Sciatic nerve (tissue), 2 donors: ENCODE data around the gene SYNGR1. TPM values are rescaled to one million over a fixed set of nuclear protein-coding genes. Genes with fewer than 3 reads are reported as not detected.
A peak's percentile ranks its signal among the peaks of the same experiment; 100 is the strongest.

Experiments
- ATAC-seq: fragments of 200-7000 bp; cut with Tn5 transposase; one replicate; pipeline ENCODE4 v1.9.1; 2020; ENCODE audit warnings: mild to moderate bottlenecking, moderate library complexity
- DNase-seq: peaks from one replicate; pipeline ENCODE4 v3.0.0-alpha.2; 2020; ENCODE audit warnings: low spot score
- intact Hi-C: fragments of 100-400 bp; cut with DNase I; formaldehyde crosslinking; loops from one replicate; pipeline ENCODE4 v1.14.2; 2022
- total RNA-seq: library from RNA; stranded (reverse); fragmentation: NEBNext Ultra II Directional; extraction: Animal tissue kit (Norgen Biotek cat#: 25700); gene quantifications from one replicate; pipeline ENCODE4 v1.2.1, GENCODE V29; 2021
- donor health status: DM: no; HTN: no; CAD: no.
- donor health status: DM: no; HTN: no; CAD: no.

Gene SYNGR1
- total RNA-seq, 1 donor from 2014 or later, result 52.9 TPM

DNA sequence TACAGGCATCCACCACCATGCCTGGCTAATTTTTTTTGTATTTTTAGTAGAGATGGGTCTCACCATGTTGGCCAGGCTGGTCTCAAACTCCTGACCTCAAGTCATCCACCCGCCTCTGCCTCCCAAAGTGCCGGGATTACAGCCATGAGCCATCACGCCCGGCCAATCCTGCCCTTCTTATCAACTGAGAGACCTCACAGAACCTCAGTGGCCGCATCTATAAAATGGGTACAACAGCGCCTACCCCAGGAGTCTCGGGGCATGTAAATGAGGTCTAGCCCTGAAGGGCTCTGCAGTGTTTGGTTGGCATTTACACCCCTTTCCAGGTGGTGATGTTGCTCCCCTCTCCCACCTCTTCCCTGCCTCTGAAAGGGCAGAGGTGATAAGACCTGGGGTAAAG, 11.7 kb downstream of the SYNGR1 start:
- DNase-seq, result no peak
- intact Hi-C loops, result no loop called here
- no peak for ATAC-seq

DNA sequence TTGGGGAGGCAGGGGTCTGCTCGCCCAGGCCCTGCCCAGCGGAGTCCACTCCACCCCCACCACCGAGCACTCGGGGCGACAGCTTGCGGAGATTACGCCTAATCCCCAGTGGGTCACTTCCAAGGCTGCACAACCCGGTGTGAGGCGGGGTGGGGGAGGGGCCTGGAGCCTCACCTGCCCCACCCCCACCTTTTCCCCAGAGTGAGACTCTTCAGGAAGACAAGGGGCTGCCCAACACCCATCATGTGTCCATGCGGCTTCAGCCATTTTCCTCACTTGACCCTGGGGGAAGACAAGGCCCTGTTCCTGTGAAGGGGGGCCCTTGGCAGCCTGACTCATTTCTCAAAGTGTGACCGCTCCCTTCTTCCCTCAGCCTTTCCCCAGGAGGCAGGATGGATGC, 12.5 kb downstream of the SYNGR1 start:
- intact Hi-C loops, result no loop called here
- ATAC-seq (peak; percentile 34), DNase-seq (no peak)

DNA sequence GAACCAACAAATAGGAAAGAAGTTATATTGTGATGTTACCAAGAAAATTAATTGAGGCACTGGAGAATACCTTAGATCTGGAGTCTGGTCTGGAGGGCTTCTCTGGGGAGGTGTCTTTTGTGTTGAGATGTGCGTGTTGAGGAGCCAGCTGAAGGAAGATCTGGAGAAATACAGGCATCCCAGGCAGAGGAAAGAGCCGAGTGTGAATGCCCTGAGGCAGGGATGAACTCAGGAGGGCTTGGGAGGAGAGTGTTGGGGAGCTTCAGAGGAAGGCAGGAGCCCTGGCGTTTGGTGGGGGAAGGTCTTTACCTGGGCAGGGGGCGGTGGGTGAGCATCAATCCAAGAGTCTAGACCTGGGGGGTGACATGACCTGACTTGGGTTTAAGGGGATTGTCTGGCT, 13.1 kb downstream of the SYNGR1 start:
- intact Hi-C loops, result no loop called here
- DNase-seq (no peak), ATAC-seq (no peak)

DNA sequence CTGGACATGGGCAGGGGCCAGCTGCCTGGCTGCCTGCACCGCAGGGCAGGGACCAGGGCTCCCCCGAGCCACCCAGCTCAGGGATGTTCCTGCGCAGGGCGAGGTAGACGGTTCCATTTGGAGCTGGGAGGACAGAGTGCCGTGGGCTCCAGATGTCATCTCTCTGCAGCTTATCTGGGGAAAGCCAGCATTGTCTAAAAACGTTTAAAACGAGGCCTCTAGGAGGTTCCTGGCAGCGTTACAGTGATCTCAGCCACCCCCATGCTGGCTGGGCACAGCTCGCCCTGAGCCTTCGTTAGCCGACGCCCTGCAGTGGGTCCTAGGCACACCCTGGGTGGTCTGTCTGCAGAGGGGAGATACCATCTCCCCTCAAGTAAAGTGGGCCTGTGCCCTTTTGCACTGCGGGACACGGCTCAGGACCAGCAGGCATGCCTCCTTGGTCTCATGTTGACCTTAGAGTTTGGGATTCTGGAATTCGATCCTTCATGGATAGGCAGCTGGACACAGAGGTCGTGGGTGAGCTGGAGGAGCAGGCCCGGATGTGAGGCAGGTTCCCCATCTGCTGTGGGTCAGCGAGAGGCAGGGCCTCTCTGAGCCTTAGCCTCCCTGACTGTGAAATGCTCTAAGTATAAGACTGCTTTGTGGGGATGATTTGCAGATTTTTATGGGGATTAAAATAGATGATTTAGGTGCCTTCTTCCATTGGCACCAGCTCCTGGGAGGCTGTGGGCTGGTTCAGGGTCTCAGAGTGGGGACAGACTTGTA, 14.1 kb downstream of the SYNGR1 start:
- DNase-seq, result no peak
- intact Hi-C loops, result no loop called here

DNA sequence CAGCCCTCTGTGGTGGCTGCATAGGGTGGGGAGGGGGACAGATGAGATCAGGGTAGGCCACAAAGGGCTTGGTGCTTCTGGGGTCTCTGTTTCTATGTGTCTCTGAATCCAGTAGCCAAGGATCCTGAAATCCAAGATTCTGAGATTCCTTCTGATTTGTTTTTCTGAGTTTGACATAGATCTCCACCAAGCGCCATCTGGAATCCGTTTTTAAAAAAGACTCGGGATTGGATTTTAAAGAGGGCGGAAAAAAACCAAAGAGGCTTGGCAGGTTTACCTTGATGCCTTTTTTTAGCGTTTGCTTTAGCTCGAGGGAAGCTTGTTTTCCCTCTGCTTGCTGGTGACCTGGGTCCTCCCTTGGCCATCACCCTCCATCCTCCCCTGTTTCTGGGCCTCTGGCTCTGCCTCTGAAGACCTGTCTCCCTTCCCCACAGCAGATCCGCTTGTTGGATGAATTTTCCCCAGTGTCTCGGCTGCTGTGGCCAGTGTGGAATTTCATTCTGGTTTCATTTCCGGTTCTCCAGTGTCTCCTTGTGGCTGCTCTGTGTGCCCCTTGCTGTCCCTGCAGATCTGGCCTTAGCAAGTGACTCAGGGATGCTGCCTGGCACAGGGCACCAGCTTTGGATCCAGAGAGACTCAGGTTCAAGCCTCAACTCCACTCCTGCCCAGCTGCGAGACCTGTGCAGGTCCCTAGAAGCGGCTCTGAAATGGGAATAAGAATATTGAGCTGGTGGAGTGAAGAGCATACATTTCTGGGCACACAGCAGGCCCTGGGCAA, 15.1 kb downstream of the SYNGR1 start:
- no peak for DNase-seq
- intact Hi-C loops, result no loop called here
- peak; percentile 29 for ATAC-seq

More for the DNA sequence above, 14.1 kb downstream of the SYNGR1 start:
- peak; percentile 62 for ATAC-seq

DNA sequence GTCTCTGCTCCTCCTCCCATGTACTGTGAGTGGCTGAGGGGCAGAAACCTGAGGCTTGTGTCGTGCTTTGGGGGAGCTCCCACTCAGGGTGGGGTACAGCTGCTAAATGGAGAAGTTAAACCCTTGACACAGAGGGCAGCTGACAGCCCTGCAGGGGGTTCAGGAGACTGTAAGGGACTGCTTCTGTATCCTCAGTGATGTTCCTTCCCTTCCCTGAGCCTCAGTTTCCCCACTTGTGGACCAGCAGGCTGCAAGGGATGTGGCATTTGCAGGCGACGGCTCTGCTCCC, 15.6 kb downstream of the SYNGR1 start:
- DNase-seq (no peak), ATAC-seq (no peak)
- intact Hi-C loops, result no loop called here

DNA sequence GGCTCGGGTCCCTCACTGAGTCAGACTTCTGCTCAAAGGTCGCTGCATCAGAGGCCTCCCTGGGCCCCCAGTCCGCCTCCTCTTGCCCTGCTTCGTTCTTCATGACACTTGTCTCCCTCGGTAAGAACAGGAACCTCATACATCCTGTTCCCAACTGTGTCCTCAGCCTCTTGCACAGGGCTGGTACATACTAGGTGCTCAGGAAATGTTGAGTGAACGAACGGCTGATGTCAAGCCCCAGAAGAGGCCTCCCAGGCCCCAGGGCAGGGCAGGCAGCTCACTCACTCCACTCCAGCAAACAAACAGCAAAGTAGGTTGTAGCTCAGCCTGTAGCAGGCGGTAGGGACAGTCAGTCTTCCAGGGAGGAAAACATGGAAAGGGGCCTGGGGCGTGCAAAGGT, 17.2 kb downstream of the SYNGR1 start:
- no peak for ATAC-seq
- intact Hi-C loops, result no loop called here

DNA sequence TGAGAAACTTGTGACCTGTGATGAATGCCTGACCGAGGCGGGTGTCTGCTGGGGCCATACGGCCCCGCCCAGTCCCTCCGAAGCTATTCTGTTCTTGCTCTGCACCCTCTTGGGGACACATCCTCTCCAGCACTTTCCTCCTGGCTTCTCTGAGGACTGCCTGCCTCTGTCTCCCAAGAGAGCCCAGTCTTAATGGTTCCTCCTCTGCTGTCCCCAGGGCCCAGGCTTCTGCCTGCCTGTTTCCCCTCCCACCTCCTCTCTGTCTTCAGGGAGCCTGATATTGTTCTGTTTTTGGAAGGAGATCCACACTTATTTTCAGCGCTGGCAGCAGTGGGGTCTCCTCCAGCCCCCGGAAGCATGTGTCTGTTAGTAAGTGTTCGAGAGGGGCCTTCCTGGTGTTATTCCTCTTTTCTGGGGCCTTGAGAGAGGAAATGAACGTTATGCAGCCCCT, 18.7 kb downstream of the SYNGR1 start:
- intact Hi-C loops, result no loop called here
- ATAC-seq, result no peak
- no peak for DNase-seq

More for the DNA sequence above, 17.2 kb downstream of the SYNGR1 start:
- DNase-seq, result no peak

DNA sequence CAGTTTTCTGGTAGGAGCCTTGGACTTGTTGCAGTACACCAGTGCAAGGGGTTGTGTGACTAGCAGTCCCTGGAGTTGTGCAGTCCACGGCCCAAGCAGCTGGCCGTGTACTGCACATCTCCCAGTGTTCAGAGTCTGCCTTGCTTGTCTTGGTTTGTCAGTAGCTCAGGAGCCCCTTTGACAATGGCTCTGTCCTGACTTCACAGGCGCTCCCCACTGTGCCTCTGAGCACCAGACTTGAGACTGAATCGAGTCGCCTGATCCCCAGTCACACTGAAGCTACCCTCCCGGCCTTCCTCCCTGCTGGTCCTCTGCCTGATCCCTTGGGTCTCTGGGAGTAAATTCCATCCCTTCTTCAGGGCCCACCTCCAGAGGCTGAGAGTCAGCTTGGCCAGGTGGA, 19.4 kb downstream of the SYNGR1 start:
- no peak for DNase-seq
- intact Hi-C loops, result no loop called here
- no peak for ATAC-seq

DNA sequence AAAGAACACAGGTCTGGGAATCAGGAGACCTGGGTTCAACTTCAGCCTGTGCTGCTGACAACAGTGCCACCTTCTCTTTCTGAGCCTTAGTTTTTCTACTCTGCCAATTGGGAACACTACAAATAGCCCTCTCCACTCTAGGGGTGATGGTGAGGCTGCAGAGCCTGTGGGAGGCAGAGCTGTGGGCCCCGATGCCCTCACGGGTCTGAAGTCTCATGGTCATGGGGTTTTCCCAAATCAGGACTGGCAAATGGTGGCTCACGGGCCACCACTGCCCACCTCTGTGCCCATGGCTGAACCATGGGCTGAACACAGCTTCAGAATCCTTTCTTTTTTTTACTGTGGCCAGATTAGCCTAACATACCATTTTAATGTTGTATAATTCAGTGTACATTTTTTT, 19.8 kb downstream of the SYNGR1 start:
- DNase-seq (no peak), ATAC-seq (no peak)
- intact Hi-C loops, result no loop called here

DNA sequence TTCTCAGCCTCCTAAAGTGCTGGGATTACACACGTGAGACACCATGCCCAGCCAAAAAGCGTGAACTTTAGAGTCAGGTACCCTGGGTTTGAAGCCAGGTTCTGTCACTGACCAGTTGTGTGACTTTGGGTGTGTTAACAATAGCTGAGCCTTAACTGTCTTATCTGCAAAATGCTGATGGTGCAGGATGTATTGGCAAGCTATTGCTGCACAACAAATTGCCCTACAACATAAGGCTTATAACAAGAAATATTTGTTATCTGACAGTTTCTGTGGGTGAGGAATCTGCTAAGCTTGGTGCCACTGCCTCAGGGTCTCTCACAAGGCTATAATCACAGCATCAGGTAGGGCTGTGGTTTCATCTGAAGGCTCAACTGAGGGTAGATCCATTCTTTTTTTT, 21.9 kb downstream of the SYNGR1 start:
- DNase-seq (no peak), ATAC-seq (no peak)
- intact Hi-C loops, result no loop called here

DNA sequence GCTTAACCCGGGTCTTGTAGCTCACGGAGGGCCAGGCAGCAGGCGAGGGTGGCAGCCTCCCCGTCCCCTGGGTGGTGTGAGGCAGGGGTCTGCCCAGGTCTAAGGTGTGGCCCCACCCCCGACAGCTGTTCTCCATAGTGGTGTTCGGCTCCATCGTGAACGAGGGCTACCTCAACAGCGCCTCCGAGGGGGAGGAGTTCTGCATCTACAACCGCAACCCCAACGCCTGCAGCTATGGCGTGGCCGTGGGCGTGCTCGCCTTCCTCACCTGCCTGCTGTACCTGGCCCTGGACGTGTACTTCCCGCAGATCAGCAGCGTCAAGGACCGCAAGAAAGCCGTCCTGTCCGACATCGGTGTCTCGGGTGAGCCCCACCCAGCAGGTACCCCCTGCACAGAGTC, 24.4 kb downstream of the SYNGR1 start:
- intact Hi-C loops, result no loop called here
- DNase-seq (no peak), ATAC-seq (no peak)

DNA sequence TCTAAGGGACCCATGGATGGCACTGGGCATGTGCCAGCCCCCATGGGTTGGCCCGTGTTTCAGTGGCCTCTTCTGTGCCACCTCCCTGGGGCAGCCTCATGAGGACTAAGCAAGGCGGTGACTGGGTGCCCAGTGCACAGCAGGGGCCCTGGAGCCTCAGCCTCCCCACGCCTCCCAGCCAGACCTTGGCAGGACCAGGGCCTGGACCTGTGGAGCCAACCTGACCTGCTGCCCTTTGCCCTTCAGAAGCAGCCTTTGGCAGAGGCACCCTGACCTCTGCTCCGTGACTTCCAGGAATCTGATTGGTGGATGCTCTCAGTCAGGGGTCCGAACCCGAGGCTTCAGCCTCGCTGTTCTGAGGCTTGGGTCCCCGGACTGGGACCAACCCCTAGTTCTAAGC, 25.0 kb downstream of the SYNGR1 start:
- peak; percentile 14 for ATAC-seq
- intact Hi-C loops, result no loop called here
- no peak for DNase-seq

DNA sequence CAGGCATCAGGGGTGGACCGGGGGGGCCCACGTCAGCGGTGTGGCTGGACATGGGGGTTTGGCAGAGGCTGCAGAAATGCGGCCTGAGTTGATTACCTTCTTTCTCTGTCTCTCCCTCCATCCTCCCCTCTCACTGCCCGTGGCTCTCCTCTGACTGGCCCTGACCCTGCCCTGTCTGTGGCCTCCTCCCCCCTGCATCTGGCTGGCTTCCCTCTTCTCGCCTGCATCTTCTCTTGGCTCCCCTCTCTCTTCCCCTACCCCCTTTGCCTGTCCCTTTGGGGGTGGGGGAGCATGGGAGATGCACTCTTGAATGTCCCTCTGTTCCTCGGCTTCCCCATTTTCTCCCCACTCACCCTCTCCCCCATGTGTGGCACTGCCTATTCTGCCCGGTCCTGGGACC, 25.9 kb downstream of the SYNGR1 start:
- intact Hi-C loops, result no loop called here
- DNase-seq, result no peak
- no peak for ATAC-seq

DNA sequence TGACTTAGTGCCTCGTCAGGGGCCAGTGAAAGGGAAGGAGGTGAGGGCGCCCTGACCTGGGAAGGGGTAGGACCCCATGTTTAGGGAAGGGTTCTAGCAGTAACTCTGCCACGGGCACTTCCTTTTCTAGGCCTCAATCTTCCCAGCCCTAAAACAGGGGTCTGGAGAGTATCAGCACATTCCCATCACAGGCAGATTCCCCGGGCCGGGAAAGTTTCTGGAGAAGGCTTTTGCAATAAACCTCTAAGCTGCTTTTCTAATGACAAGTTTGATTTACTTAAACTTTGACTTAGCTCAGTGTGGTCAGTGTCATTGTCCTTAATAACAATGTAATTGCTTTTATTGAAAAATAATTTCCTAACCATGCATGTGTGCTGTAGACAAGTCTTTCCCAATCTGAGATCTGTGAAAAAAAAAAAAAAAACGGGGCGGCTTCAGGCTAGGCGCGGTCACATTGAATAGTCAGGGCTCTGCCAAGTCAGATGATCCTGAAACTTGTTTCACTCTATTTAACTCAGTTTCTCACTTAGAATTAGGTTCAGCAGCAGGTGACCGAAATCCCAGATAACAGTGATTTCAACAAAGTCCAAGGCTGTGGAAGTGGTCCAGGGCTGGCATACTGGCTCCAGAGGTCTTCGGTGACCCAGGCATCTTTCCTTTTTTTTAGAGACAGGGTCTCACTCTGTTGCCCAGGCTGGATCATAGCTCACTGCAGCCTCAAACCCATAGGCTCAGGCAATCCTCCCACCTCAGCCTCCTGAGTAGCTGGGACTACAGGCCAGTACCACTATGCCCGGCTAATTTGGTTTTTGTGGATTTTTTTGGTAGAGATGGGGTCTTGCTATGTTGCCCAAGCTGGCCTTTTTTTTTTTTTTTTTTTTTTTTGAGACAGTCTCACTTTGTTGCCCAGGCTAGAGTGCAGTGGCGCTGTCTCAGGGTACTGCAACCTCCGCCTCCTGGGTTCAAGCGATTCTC, 30.3 kb downstream of the SYNGR1 start:
- DNase-seq (no peak), ATAC-seq (no peak)
- intact Hi-C loops, result no loop called here

DNA sequence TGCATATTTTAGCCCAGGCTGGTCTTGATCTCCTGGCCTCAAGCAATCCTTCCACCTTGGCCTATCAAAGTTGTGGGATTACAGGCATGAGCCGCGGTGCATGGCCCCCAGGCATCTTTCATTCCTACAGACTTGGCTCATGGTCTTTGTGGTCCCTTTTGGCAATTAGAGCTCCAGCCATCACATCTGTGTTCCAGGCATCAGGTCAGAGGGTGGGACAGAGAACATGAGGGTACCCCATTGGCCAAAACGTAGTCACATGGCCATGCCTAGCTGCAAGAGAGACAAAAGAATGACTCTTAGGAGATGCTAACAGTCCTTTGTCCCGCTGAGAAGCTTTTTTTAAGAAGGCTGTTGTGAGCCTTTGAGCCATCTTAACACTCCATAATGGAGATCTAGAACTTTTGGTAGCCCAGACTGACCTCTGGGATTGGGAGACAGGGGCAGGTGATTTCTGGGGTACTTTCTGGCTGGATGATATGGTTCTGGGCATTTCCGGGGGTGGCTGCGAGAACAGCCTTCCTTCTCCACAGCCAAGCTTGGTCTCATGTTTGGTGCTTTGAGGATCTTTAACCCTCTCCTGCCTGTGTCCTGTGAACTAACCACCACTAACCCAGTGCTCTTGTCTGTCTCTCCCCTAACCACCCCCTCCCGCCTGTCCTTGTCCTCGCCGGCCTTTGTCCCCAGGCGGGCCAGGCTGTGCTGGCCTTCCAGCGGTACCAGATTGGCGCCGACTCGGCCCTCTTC, 31.4 kb downstream of the SYNGR1 start:
- ATAC-seq (no peak), DNase-seq (no peak)
- intact Hi-C loops, result no loop called here

DNA sequence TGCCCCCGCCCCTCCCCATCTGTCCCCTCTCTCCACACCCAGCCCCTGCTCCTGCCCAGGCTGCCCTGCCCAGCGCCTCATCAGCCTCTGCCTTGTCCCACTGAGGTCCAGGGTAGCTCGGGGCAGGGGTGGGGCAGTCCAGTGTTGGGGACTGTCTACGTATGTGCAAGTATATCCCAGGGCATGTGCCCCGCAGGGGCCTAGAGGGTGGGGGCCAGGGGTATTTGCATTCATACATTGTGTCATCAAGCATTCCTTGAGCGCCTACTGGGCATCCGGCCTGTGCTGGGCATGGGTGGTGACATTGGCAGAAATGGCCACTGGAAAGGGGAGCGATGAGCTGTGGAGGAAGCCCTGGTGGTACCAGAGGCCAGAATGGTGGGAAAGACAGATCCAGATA, 32.1 kb downstream of the SYNGR1 start:
- intact Hi-C loops, result no loop called here
- ATAC-seq, result no peak

DNA sequence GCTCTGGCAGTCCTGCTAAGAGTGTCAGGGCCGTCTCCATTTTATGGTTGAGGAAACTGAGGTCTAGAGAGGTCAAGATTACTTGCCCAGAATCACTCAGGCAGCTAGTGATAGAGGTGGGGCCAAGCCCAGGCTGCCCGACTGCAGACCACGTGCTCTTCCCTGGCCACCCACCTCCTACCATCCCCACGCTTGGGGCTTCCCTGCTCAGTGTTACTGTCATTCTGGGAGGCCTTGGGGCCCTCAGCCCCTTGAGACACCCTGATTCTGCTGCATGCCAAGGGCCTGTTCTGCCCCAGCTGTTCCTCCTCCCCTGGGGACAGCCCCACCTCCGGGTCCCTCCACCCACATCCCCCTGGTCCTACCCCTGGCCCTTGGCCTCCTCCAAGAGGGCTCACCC, 32.6 kb downstream of the SYNGR1 start:
- ATAC-seq, result no peak

More for the DNA sequence above, 32.1 kb downstream of the SYNGR1 start:
- no peak for DNase-seq

More for the DNA sequence above, 32.6 kb downstream of the SYNGR1 start:
- DNase-seq, result no peak
- intact Hi-C loops, result no loop called here
